ENCODE measurements around the gene MNAT1. TPM values are rescaled to one million over a fixed set of nuclear protein-coding genes. Genes with fewer than 3 reads are reported as not detected.

MNAT1 gene
- polyA plus RNA-seq, 1 of the 3 experiments (the other 2 are of a cell fraction) = 38.9 TPM

DNA sequence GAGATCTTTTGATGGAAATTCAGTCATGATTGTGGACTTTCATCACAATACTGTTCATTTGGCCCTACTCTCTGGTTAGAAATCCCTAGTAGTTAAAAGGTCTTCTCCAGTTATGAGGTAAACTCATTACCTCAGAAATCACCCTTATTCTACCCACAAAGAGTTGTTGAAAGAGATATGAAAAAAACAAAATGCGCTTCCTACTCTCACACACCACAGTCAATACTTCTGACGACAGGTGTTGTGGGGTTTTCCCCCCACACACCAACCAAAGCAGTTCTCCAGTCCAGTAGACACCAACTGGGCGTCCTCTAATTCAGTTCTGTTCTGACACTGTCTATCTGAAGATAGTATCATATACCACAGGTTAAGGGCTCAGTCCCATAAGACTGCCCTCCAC, 191.4 kb downstream of the MNAT1 start:
- no peak for DNase-seq
- ChIA-PET POLR2A (no interaction called here), CTCF (no interaction called here)
- Histone ChIP-seq H3K27ac (ENCODE audit: low read depth in 2 of 2, low read length in 1 of 2) (no peak overlapping the region), H2AFZ (ENCODE audit: low read depth) (no peak overlapping the region), H3K4me2 (no peak overlapping the region), H3K9me2 (no peaks in the 10 kb centered on the region), H3K4me1 (ENCODE audit: control insufficient read depth in 1 of 2, insufficient read depth in 2 of 2, low read depth in 1 of 2, low read length in 1 of 2) (no peaks in the 10 kb centered on the region; a peak in 1 of 4 replicates), H3K36me3 (replicated peaks in 1 of 2; ENCODE audit: control insufficient read depth in 1 of 2, insufficient read depth in 2 of 2, low read length in 1 of 2) (no peaks in the 10 kb centered on the region), H3K79me2 (ENCODE audit: insufficient read depth) (peaks cover 7% of the 10 kb centered on the region; the same call in 1 of the 2 replicates), H3K27me3 (ENCODE audit: insufficient read depth) (no peaks in the 10 kb centered on the region), H4K20me1 (ENCODE audit: insufficient read depth) (no peaks in the 10 kb centered on the region), H3K9ac (no peak overlapping the region), H3K4me3 (ENCODE audit: low read depth in 2 of 2, low read length in 1 of 2) (no peak overlapping the region), H3K9me3 (no peaks in the 10 kb centered on the region), H3F3A (replicated peaks; ENCODE audit: insufficient read depth) (no peaks in the 10 kb centered on the region)
- TF ChIP-seq TCF12 (IDR thresholded peaks at IDR 0.05) = no peak
- no peak for TF ChIP-seq FOXJ3 (CRISPR knock-in tag; IDR thresholded peaks at IDR 0.05)
- TF ChIP-seq YY1 (IDR thresholded peaks at IDR 0.05; ENCODE audit: low read depth) = no peak
- TF ChIP-seq JUND (IDR thresholded peaks at IDR 0.05) = no peak
- no peak for TF ChIP-seq RCOR1 (IDR thresholded peaks at IDR 0.05; ENCODE audit: low read length)
- no peak for TF ChIP-seq EZH2phosphoT487 (IDR thresholded peaks at IDR 0.05; ENCODE audit: borderline replicate concordance, low read depth)
- TF ChIP-seq TEAD4 (IDR thresholded peaks at IDR 0.05; ENCODE audit: borderline replicate concordance, insufficient read depth) = no peak
- no peak for TF ChIP-seq GABPA (IDR thresholded peaks at IDR 0.05; ENCODE audit: low read depth)
- no peak for TF ChIP-seq SMC3 (IDR thresholded peaks at IDR 0.05; ENCODE audit: low read depth, low read length)
- TF ChIP-seq, protein P1, sequence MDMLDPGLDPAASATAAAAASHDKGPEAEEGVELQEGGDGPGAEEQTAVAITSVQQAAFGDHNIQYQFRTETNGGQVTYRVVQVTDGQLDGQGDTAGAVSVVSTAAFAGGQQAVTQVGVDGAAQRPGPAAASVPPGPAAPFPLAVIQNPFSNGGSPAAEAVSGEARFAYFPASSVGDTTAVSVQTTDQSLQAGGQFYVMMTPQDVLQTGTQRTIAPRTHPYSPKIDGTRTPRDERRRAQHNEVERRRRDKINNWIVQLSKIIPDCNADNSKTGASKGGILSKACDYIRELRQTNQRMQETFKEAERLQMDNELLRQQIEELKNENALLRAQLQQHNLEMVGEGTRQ (IDR thresholded peaks at IDR 0.05; ENCODE audit: borderline replicate concordance, low read depth, low read length) = no peak
- no peak for TF ChIP-seq NRF1 (IDR thresholded peaks at IDR 0.05; ENCODE audit: low read depth, low read length)
- TF ChIP-seq, protein P2, sequence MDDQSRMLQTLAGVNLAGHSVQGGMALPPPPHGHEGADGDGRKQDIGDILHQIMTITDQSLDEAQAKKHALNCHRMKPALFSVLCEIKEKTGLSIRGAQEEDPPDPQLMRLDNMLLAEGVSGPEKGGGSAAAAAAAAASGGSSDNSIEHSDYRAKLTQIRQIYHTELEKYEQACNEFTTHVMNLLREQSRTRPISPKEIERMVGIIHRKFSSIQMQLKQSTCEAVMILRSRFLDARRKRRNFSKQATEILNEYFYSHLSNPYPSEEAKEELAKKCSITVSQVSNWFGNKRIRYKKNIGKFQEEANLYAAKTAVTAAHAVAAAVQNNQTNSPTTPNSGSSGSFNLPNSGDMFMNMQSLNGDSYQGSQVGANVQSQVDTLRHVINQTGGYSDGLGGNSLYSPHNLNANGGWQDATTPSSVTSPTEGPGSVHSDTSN (IDR thresholded peaks at IDR 0.05) = no peak
- TF ChIP-seq, protein P3, sequence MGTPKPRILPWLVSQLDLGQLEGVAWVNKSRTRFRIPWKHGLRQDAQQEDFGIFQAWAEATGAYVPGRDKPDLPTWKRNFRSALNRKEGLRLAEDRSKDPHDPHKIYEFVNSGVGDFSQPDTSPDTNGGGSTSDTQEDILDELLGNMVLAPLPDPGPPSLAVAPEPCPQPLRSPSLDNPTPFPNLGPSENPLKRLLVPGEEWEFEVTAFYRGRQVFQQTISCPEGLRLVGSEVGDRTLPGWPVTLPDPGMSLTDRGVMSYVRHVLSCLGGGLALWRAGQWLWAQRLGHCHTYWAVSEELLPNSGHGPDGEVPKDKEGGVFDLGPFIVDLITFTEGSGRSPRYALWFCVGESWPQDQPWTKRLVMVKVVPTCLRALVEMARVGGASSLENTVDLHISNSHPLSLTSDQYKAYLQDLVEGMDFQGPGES (IDR thresholded peaks at IDR 0.05; ENCODE audit: low read depth, low read length) = no peak
- TF ChIP-seq, protein P4, sequence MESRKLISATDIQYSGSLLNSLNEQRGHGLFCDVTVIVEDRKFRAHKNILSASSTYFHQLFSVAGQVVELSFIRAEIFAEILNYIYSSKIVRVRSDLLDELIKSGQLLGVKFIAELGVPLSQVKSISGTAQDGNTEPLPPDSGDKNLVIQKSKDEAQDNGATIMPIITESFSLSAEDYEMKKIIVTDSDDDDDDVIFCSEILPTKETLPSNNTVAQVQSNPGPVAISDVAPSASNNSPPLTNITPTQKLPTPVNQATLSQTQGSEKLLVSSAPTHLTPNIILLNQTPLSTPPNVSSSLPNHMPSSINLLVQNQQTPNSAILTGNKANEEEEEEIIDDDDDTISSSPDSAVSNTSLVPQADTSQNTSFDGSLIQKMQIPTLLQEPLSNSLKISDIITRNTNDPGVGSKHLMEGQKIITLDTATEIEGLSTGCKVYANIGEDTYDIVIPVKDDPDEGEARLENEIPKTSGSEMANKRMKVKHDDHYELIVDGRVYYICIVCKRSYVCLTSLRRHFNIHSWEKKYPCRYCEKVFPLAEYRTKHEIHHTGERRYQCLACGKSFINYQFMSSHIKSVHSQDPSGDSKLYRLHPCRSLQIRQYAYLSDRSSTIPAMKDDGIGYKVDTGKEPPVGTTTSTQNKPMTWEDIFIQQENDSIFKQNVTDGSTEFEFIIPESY (IDR thresholded peaks at IDR 0.05; ENCODE audit: borderline replicate concordance, low read depth) = no peak
- no peak for TF ChIP-seq FOSL2 (IDR thresholded peaks at IDR 0.05; ENCODE audit: borderline replicate concordance, low read depth)
- TF ChIP-seq, protein P5, sequence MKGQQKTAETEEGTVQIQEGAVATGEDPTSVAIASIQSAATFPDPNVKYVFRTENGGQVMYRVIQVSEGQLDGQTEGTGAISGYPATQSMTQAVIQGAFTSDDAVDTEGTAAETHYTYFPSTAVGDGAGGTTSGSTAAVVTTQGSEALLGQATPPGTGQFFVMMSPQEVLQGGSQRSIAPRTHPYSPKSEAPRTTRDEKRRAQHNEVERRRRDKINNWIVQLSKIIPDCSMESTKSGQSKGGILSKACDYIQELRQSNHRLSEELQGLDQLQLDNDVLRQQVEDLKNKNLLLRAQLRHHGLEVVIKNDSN (IDR thresholded peaks at IDR 0.05; ENCODE audit: borderline replicate concordance, low read depth) = no peak
- TF ChIP-seq ELF1 (IDR thresholded peaks at IDR 0.05) = no peak
- TF ChIP-seq RFX5 (IDR thresholded peaks at IDR 0.05; ENCODE audit: low read length) = no peak
- WGBS (ENCODE audit: low lambda C conversion rate) = 95% methylated on average over 3 of the region's 3 CpGs
